Glomerular endothelial cell (primary cell): ENCODE data around the gene BPIFB6. TPM values are rescaled to one million over a fixed set of nuclear protein-coding genes. Genes with fewer than 3 reads are reported as not detected.

Experiments used
- DNase-seq: peaks from one replicate; pipeline ENCODE4 v3.0.0-alpha.2; 2011; ENCODE audit warnings: low read depth, low spot score; ENCODE audit errors: extremely low read depth
- total RNA-seq: library from RNA; depleted of rRNA; stranded (reverse); fragments of >200 nt; gene quantifications from 2 replicates; pipeline ENCODE4 v1.2.3, GENCODE V29; 2015

The BPIFB6 gene, protein sequence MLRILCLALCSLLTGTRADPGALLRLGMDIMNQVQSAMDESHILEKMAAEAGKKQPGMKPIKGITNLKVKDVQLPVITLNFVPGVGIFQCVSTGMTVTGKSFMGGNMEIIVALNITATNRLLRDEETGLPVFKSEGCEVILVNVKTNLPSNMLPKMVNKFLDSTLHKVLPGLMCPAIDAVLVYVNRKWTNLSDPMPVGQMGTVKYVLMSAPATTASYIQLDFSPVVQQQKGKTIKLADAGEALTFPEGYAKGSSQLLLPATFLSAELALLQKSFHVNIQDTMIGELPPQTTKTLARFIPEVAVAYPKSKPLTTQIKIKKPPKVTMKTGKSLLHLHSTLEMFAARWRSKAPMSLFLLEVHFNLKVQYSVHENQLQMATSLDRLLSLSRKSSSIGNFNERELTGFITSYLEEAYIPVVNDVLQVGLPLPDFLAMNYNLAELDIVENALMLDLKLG
- total RNA-seq, result not detected in 2 replicates

DNA sequence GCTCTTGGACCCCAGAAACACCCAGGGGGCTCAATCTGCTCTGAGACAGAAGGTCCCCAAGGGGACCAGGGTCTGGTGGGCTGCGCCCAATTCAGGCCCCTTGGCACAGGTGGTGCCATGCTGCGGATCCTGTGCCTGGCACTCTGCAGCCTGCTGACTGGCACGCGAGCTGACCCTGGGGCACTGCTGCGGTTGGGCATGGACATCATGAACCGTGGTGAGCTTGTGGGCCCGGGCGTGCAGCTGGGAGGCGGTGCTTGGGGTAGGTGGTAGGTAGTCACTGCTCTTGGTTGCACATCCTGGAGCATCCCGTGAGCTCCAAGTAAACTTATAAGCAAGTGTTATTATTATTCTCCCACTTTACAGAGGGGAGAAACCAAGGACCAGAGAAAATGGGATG is at the start of gene BPIFB6:
TSS of gene BPIFB6 (plus strand) at position 118 of the 400 bp plus-strand sequence. CDS start at position 118, 0 bp downstream.
- DNase-seq, result no peak

DNA sequence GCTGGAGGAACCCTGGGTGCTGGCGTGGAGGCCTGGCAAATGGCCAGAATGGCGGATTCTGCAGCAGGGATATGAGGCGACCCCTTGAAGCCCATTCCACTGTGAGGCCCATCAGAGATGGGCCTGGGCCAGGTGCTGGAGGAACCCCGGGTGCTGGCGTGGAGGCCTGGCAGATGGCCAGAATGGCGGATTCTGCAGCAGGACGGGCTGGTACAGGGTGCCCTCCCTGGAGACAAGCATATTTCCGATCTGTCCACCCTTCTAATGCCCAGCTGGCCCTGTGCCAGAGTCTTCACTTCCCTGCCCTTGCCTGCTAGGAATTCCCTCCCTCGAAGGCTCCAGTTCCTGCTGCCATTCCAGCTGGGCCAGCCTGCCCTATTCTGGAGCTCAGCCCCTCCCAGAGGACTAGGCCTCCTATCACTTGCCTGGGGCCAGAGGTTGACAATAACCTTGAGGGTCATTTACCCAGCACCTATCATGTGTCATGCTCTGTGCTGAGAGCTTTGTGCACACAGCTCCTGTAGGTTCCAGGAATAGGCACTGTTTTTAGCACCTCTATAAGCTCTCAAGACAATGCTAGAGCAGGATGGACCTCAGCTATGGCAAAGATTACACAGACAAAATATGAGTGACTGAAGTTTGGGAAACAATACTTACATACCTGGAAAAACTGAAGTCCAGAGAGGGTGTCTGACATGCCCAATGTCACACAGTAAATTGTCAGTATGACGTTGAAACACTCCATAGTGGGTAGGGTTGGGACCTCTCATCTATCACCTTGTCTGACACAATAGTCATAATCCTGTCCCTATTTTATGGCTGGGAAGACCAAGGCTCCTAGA is 48.6 kb upstream of the BPIFB6 start:
- no peak for DNase-seq

DNA sequence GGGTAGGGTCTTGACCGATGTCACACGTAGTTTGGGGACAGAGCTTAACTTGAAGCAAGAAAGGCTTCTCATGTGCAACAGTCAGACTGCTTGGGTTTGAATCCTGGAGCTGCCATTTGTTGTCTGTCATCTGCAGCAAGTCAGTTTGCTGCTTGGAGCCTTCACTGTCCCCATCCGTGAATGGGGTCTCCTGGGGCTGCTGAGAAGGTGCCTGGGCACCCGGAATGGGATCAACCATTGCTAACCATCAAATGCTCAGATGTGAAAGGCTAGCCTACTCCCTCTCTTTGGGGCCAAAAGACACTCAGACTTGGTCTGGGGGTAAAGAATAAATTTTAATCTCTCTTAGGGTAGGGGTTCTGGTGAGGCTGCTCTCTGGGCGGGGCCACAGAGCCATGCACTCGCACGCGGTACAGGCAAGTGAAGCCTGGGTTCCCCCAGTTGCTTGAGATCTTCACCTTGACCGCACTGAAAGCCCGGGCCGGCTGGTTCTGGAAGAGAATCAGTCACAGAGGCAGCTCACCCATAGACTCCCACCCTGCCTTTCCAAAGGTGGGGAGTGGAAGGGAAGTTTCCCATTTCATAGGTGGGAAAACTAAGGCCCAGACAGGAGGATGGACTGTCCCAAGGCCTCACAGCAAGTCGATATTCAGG is 47.9 kb upstream of the BPIFB6 start:
- DNase-seq, result no peak

DNA sequence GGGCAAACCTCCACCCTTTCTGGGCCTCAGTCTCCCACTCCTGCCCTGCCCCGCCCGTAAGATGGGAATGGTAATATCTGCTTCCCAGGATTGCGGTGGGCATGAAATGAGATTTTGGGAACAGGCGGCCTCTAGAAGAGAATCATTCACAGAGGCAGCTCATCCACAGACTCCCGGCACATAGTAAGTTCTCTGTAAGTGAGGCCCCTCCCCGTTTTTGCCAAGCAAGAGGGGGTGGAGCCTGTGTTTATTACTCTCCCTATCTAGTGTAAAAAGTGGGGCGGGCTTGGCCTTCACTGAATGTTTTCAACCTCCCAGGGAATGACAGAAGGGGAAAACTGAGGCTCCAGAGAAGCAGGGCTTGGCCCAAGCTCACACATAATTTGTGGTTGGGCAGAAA is 47.3 kb upstream of the BPIFB6 start:
- no peak for DNase-seq

DNA sequence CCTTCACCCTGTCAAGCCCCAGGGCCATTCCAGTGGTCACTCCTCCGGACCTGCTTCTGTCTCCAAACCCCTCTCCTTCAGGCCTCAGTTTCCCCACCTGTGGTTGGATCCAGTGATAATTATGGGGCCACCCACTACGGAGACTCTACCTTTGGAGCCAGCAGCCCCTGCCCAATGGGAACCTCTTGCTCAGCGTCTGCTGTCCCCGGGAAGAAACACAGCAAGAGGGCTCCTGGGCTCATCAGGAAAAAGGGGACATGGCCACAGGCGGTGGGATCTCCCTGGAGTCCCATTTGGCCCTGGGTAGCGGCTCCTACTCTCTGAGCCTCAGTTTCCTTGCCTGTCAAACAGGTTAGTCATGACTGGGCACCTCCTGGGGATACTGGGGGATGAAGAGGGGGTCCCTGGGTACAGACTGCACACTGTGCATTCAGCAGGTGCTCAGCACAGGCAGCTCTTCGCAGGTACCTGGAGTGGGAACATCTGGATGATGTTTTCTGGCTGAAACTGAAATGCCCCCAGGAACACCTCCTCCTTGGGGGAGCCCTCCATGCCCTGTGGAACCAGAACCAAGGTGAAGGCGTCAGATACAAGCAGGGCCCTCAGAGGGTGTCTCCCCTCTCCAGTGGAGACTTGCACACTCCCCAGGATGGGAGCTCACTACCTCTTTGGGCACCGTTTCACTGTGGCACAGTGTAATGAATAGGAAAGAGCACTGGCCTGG is 46.7 kb upstream of the BPIFB6 start:
- DNase-seq, result no peak

DNA sequence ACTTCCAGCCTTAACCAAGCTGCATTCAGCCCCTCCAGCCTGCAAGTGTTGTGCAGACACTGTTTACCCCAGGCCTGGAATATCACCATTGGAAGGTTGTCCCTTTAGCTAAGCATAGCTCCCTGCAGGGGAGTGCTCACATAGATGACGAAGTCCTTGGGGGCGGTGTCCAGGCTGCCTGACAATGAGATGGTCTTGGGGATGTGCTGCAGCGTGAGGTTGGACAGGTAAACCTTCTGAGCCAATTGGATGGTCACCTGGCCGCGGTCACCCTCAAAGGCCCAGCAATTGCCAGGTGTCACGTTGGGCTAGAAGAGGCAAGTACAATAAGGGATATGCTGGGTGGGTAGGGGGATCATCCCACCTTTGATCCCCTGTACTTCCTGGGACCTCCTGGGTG is 45.9 kb upstream of the BPIFB6 start:
- DNase-seq, result no peak

DNA sequence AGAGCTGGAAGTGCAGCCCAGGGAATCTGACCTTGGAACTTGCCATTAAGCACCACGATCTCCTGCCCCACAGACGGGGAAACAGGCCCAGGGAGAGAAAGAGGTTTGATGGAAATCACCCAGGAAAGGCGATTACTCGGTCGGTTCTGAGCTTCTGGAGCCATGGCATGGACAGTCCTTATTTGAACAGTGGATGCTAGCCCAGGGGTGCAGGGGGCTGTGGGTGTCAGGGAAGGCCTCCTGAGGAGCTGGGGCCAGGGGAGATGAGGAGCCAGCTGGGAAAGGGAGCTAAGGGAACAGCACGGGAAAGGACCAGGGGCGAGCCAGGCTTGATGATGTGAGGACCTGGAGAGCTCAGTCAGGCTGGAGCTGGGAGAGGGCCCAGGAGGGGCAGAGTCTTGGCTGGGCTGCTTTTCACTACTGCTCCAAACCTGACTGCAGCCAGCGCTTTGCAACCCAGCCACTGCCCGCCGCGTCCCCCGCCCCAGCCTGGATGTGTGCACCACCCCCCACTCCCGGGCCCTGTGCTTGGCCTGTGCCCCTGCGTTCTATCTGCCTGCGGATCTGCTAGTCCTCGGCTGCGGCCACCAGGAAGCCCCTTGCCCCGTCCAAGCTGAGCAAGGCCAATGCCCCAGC is 45.0 kb upstream of the BPIFB6 start:
- DNase-seq, result no peak

DNA sequence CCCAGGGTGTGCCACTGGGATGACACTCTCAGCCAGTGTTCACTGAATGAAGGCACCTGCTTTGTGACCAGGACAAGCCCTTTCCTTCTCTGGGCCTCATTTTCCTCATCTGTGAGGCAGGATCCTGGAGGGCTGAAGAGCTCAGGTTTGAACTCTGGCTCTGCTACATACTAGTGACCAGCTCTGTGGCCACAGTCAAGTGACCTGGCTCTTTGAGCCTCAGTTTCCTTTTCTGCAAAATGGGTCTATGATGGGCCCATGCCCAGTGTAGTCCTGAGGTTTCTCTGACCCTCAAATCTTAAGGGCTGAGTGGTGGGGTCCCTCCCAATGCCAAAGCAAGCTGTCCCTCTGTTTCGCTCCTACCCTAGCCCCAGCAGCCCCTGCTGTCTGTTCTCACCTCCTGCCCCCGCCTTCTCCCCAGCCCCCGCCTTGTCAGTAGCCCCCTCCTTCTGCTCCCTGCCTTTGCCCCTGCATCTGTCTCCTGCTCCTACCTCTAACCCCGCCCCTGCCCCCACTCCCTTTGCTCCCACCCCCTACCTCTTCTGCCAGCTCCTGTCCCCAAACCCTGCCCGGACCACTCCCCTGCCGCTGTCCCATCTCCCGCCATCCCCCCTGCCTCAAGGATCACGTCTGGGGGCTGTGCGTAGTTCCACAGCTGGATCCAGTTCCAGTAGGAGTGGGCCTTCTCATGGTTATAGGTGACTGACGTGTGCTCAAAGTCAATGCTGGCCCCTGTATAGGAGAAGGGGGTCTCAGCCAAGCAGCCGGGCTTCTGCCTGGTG is 44.2 kb upstream of the BPIFB6 start:
- DNase-seq, result no peak

DNA sequence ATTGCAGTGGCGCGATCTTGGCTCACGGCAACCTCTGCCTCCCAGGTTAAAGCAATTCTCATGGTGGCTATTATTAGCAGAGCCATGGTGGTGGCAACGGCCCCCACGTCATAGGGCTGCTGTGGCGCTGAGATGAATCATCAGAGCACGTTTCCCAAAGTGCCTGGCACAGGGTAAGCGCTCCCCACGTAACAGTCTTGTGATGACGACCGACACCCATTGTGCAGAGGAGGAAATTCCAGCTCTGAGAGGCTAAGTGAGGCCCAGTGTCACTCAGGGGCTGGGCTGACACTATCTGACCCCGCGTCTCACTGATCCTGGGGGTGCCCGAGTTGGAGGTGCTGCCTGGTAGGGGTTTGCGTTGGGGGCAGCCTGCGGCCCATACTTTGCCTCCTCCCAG is 43.4 kb upstream of the BPIFB6 start:
- DNase-seq, result no peak

DNA sequence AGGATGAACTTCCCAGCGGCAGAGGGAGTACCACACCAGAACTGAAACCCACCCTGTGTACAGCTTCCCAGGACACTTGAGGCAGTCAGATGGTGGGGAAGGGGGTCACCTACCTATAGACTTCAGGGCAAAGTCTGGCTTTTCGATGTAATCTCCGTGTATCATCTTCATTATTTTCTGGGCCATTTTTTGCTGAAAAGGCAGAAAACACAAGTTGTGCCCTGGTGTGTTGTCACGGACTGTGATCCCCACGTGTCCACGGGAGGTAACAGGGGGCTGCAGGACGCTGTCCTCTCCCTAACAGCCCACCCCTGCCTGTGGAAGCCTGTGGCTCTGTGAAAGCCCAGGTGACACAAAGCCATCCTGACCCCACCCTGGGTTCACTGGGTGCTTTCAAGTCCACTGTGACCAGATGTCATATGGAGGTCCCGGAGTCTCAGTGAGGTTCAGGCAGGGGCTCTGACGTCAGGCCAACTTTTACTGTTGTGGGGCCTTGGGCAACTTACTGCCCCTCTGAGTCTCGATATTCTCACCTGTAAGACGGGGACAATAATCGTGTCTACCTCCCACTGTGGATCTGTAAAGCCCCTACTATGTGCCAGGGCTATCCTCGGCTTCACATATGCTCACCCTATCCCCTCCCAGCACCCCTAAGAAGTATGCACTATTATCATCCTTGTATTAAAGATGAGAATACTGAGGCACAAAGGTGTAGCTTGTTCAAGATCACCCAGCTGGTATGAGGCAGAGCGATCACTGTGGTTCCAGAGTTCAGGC is 41.8 kb upstream of the BPIFB6 start:
- DNase-seq, result no peak

DNA sequence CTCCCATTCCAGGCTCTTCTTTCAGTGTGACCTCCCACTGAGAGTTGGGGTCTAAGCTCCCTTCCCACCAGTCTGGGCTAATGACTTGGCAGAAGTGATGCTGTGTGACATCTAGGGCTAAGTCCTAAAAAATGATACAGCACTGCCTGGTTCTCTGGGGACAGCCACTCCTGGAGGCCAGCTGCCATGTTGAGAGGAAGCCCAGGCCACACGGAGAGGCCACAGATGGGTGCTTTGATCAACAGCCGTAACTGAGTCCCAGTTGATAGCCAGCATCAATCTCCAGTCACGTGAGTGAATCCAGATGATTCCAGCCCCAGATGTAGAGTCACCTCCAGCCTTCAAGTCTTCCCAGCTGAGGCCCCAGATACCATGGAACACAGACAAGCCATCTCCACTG is 41.0 kb upstream of the BPIFB6 start:
- DNase-seq, result no peak

DNA sequence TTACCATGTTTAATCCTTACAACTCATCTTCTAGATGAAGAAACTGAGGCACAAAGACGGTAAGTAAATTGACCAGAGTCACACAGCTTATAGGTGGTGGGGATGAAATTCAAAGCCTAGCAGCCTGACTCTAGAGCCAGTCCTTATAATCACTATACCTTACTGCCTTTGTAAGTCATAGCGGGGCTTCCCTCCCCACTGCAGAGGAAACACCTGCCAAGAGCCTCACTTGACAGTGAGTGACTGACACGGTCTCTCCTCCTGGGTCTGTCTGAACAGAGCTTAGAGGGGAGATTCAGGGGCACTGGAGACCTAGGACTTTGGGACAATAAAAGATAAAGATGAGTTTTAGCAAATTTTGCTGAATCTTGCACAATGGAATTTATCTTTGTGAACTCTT is 40.1 kb upstream of the BPIFB6 start:
- DNase-seq, result no peak

DNA sequence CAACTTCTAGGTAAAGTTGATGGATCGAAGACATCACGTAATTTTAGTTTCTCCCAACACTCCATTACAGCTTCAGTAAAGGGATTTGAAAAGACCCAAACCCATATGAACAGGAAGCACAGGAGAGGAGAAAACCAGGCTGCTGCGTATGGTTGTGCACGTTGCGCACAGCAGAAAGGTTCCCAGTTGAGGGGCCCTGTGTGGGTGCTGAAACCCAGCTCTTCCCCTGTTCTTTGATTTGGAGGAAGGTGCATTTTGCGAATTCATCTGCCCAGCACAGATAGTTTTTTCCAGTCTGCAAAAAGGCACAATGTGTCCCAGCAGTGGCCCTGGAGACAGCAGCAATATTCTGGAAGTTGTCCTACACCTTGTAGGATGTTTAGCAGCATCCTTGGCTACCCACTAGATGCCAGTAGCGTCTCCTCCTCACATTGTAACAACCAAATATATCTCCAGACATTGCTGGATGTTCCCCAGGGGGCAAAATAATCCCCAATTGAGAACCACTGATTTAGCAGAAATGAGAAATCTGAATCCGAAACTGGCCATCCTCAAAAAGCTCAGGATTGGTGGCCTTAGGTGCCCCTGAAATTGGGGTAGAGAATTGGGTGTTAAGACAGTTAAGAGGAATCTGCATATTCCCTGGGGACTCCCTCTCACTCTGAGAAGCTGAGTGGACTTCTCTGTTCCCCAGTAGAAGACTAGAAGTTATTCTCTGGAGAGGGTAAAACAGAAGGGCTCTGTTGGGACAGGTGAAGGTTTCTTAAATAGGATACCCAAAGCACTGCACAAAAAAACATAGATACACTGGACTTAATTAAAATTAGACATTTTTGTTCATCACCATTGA is 39.4 kb upstream of the BPIFB6 start:
- DNase-seq, result no peak

DNA sequence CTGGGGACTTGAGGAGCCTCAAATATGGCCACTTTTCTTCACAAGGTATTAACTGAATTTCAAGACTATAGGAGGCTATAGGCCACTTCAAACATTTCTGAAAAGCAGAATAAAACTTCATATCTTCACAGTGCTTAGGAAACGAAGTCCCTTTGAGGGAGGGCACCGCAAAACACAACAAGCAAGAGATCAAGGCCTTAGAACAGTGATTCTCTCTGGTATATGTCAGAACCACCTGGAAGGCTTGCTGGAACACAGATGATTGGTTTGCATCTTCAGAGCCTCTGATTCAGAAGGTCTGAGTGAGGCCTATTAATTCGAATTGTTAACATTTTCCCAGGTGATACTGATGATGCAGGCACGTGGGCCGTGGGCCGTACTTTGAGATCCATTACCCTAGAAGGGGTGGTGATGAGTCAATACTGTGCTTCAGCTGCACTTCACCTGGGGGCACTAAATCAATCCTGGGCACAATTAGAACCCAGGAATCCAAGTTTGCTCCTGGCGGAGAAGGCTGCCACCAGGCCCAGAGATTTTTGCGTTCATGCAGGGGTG is 37.9 kb upstream of the BPIFB6 start:
- no peak for DNase-seq

DNA sequence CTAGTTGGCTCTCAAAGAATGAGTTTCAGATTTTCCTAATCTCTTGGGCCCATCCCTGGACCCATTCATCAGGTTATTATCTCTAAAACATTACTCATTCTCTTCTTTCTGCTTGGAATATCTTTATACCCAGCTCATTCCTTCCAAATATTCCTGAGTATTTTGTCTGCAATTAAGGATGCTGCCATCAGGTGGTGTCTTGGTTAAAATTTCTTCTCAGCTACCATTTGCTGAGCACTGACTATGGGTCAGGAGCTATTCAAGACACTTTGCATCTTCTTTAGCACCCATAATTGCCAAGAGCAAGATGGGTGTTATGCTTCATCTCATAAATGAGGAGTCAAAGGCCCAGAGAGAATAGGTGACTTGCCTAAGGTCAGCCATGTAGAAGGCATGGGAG is 35.6 kb upstream of the BPIFB6 start:
- DNase-seq, result no peak

DNA sequence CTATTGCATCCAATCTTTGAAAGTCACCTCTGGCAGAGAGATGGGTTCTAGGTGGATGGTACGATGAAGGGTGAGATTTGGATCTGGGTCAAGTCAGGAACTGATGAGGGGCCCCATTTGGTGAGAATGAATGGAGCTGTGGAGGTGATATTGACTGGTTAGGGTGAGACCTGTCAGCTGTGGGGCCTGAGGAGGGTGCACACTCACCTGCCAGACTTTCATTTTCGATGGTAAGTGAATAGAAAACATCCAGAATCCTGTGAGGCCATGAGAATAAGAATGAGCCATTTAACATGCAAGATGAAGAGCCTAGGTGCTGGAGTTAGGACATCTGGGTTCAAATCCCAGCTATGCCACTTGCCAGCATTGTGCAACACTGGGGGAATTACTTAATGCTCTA is 34.0 kb upstream of the BPIFB6 start:
- no peak for DNase-seq

DNA sequence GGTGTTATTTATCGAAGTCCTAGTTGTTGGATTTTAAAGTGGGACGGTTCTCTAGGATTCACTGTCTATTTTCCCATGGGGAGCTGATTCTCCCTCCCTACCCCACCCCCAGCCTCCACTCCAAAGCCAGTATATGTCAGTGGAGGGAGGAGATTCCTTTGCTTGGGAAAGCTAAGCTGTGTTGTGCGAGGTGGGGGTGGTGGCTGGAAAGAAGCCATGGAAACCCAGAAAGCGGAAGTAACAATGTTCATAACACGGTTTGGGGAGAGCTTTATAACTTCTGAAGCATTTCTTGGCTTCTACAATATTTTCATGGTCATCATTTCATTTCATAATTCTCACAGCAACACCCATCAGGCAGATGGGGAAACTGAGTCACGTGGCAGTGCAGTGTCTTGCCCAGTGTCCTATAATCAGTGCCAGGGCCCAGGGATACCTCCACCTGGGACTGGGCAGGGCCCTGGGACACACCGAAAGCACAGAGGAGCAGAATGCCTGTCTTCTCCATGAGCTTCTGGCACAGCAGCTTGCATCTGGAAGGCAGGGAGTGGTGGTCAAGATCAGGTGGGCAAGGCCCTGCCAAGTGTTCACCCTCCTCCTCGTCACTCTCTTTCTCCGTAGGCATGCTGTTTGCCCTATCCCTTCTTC is 31.7 kb upstream of the BPIFB6 start:
- DNase-seq, result no peak
